ENCODE results near the gene MGARP.

Gene MGARP

GRCh38 chr4:139312552-139313332 is 32.7 kb upstream of the MGARP start:
- Histone ChIP-seq H4K20me1 (peaks cover 96% of the 10 kb centered on the region), H3K9me3 (peaks cover 40% of the 10 kb centered on the region), H3K27me3 (no peaks in the 10 kb centered on the region), H3K4me2 (peak overlapping the region; percentile 24), H3K27ac (no peak overlapping the region), H3K36me3 (peaks cover 55% of the 10 kb centered on the region), H3K4me3 (no peak overlapping the region), H3K4me1 (peaks cover 30% of the 10 kb centered on the region), H3K9ac (no peak overlapping the region)
- no peak for TF ChIP-seq Cebpa-rat (IDR thresholded peaks at IDR 0.05)

- no peak overlapping the region for H3K9ac ChIP-seq
- peaks cover 96% of the 10 kb centered on the region for H4K20me1 ChIP-seq
- no peaks in the 10 kb centered on the region for H3K27me3 ChIP-seq
- no peak for TF ChIP-seq Cebpa-rat (IDR thresholded peaks at IDR 0.05)
- peaks cover 55% of the 10 kb centered on the region for H3K36me3 ChIP-seq
- no peak overlapping the region for H3K4me3 ChIP-seq
- H3K9me3 ChIP-seq: peaks cover 33% of the 10 kb centered on the region
- H3K4me2 ChIP-seq: no peak overlapping the region; the same call in 1 of the 2 replicates
- no peak overlapping the region for H3K27ac ChIP-seq
- peaks cover 30% of the 10 kb centered on the region for H3K4me1 ChIP-seq
These were observed 31.9 kb upstream of the MGARP start for GRCh38 chr4:139311909-139312308.

DNA sequence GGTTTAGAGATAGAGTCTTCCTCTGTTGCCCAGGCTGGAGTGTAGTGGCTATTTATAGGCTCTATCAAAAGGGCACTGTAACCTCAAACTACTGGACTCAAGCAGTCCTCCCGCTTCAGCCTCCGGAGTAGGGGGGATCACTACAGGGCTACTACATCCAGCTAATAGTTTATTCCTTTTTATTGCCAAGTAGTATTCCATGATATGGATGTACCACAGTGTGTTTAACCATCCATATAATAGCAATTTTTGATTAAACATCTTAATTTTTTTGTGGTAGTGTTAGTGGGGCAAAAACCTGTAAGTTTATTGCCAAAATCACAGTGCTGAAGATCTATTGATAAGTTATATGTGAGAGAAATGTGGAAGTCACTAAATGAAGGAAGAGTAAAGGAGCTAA is 24.9 kb upstream of the MGARP start:
- TF ChIP-seq Cebpa-rat (IDR thresholded peaks at IDR 0.05): no peak
- Histone ChIP-seq H3K4me3 (peak overlapping the region; percentile 31; the same call in 1 of the 2 replicates), H3K9ac (no peak overlapping the region), H3K36me3 (peaks cover 59% of the 10 kb centered on the region), H3K9me3 (peaks cover 19% of the 10 kb centered on the region), H3K4me1 (peaks cover 21% of the 10 kb centered on the region), H4K20me1 (peaks cover 85% of the 10 kb centered on the region), H3K27me3 (no peaks in the 10 kb centered on the region), H3K27ac (no peak overlapping the region), H3K4me2 (no peak overlapping the region)

DNA sequence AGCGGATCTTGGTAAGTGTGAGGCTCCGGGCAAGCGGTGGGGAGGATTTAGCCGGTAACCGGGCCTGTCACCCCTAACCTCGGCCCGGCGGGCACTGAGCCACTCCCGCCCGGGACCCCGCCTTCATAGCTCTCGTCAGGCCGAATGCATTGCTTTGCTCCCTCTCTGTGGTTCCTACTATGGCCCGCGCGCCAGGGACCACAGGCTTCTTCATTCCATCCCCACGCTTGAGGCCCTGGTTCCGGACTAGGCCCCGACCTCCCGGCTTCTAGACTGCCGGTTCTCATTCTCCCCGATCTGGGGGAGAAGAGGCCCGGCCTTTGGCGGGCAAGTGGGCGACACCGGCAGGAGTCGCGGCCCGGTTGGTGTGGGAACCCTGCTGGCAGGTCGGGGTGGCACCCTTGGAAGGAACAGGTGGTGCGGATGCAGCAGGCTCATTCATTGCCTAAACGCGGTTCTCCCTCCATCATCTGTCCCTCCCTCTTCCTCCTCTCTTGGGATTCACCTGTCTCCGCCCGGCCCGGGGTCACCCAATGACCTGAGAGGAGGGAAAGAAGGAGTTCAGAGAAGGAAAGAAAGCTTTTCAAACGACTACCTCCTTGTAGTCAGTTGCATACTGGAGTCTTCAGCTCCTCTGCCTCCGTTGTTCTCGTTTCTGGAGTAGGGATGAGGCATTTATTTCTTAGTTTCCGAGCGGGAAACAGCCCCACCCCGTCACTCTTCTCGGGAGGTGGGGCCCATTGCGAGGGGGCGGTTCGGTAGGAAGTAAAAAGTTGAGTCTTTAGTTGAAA is 22.0 kb upstream of the MGARP start, which contains the start of gene NDUFC1:
TSS of gene NDUFC1 (minus strand) at position 657 of the 791 bp plus-strand sequence. CDS start 6,679 bp downstream, outside the sequence.
- Histone ChIP-seq H3K4me1 (peaks cover 31% of the 10 kb centered on the region), H3K9me3 (peaks cover 19% of the 10 kb centered on the region), H3K4me3 (peak within 1 kb of the TSS; percentile 97), H3K27me3 (no peaks in the 10 kb centered on the region), H3K36me3 (peaks cover 32% of the 10 kb centered on the region), H3K4me2 (peak within 1 kb of the TSS; percentile 89), H3K27ac (peak within 1 kb of the TSS; percentile 98), H4K20me1 (peaks cover 56% of the 10 kb centered on the region), H3K9ac (peak within 1 kb of the TSS; percentile 97)
- no peak for TF ChIP-seq Cebpa-rat (IDR thresholded peaks at IDR 0.05)

- Histone ChIP-seq H3K4me1 (peaks cover 34% of the 10 kb centered on the region), H3K9me3 (peaks cover 19% of the 10 kb centered on the region), H3K27me3 (no peaks in the 10 kb centered on the region), H3K27ac (peak within 1 kb of the TSS; percentile 98), H3K4me3 (peak within 1 kb of the TSS; percentile 97), H3K4me2 (peak within 1 kb of the TSS; percentile 89), H4K20me1 (peaks cover 48% of the 10 kb centered on the region), H3K9ac (peak within 1 kb of the TSS; percentile 97), H3K36me3 (peaks cover 27% of the 10 kb centered on the region)
- TF ChIP-seq Cebpa-rat (IDR thresholded peaks at IDR 0.05): no peak
These were observed 21.2 kb upstream of the MGARP start, which contains the start of gene NAA15 for GRCh38 chr4:139301113-139301820. NAA15 (plus strand) TSS chr4:139301505; CDS start chr4:139301778, 273 bp downstream.

DNA sequence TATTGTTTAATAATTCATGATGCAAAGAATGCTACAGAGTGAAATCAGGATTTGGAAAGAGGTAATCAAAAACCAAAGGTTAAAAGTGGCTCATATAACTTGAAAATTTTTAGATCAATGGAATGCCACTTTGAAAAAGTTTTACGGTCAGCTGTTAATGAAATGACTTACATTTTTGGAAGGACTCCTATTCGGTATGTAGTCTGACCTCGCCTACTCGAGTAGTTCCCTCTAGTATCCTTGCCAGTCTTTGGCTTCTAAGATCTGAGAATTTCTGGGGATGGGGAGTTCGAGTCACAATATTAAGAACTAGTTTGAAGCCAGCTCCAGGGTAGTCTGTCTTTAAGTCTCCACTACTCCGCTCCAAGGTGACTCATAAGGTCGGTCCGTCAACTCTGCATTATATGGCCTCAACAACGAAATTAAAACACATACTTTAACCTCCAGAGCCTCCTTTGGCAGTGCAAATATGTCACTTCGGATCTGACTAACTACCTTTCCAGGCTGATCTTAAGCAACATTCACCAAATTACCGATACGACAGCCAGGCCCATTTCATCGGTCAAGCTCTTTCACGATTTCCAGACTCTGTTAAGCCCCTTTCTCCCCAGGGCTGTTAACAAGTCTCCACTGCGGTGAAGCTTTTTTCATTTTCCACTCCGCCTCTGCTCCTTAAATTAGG is 20.5 kb upstream of the MGARP start:
- Histone ChIP-seq H4K20me1 (peaks cover 41% of the 10 kb centered on the region), H3K36me3 (peaks cover 20% of the 10 kb centered on the region), H3K4me1 (peaks cover 39% of the 10 kb centered on the region), H3K4me3 (peak overlapping the region; percentile 97), H3K9me3 (peaks cover 18% of the 10 kb centered on the region), H3K27ac (peak overlapping the region; percentile 98), H3K4me2 (peak overlapping the region; percentile 84), H3K9ac (peak overlapping the region; percentile 97), H3K27me3 (no peaks in the 10 kb centered on the region)
- no peak for TF ChIP-seq Cebpa-rat (IDR thresholded peaks at IDR 0.05)

DNA sequence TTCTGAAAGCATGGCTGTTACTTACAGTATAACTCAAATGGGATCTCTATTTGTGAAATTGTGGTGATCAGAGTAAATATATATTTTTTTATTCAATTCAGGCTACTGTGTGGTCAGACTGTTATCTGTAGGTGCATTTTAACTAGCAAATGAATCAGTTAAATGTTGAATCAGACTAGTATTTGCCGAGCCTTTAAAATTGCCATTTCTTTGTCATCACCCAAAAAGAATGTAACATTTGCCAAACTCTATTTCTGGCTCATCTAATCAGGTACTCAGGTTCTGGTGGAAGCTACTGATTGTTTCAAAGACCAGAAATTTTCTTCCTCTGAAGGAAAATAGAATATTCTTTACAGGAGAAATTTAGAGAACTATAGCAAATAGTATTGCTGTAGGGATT is 19.5 kb upstream of the MGARP start:
- Histone ChIP-seq H3K9me3 (peaks cover 9% of the 10 kb centered on the region), H3K4me1 (peaks cover 42% of the 10 kb centered on the region), H3K27ac (no peak overlapping the region), H3K4me3 (no peak overlapping the region), H3K9ac (no peak overlapping the region), H3K4me2 (peak overlapping the region; percentile 84), H3K36me3 (peaks cover 11% of the 10 kb centered on the region), H3K27me3 (no peaks in the 10 kb centered on the region), H4K20me1 (peaks cover 31% of the 10 kb centered on the region)
- TF ChIP-seq Cebpa-rat (IDR thresholded peaks at IDR 0.05): no peak

DNA sequence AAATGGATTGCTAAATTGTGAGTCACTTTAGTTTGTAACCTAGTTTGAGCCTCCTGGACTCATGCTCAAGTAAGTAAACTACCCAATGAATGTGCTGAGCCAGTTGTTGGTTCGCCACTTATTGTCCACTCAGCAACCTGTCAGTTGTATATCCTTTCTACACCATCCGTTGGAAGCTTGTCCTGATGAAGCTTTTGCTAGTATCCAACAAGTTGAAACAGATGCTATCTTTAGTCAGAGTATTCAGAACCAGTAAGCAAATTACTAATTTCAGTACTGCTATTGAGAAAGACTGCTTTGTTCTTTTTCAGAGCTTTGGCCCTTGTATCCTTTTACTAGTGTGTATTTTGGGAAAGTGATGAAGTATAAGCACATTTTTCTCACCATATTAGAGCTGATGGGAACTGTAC is 17.0 kb upstream of the MGARP start:
- Histone ChIP-seq H3K9me3 (no peaks in the 10 kb centered on the region), H3K9ac (no peak overlapping the region), H3K4me2 (no peak overlapping the region), H3K4me1 (peaks cover 42% of the 10 kb centered on the region), H3K36me3 (peaks cover 23% of the 10 kb centered on the region), H3K4me3 (no peak overlapping the region), H3K27me3 (no peaks in the 10 kb centered on the region), H3K27ac (no peak overlapping the region), H4K20me1 (peaks cover 5% of the 10 kb centered on the region)
- no peak for TF ChIP-seq Cebpa-rat (IDR thresholded peaks at IDR 0.05)

GRCh38 chr4:139295942-139296299 is 15.9 kb upstream of the MGARP start:
- peak overlapping the region; percentile 94; the same call in 1 of the 2 replicates for H3K9ac ChIP-seq
- no peak for TF ChIP-seq Cebpa-rat (IDR thresholded peaks at IDR 0.05)
- peaks cover 34% of the 10 kb centered on the region for H3K36me3 ChIP-seq
- H3K4me2 ChIP-seq: peak overlapping the region; percentile 82
- H3K27ac ChIP-seq: no peak overlapping the region
- H3K9me3 ChIP-seq: no peaks in the 10 kb centered on the region
- H3K27me3 ChIP-seq: no peaks in the 10 kb centered on the region
- peak overlapping the region; percentile 82 for H3K4me3 ChIP-seq
- no peaks in the 10 kb centered on the region for H4K20me1 ChIP-seq
- peaks cover 42% of the 10 kb centered on the region for H3K4me1 ChIP-seq

All from BLaER1 (cell line).